GM12878 (cell line): ENCODE measurements around the gene NOD2. TPM values are rescaled to one million over a fixed set of nuclear protein-coding genes. Genes with fewer than 3 reads are reported as not detected.
A peak's percentile ranks its signal among the peaks of the same experiment; 100 is the strongest.

Experiments
- ATF2 ChIP-seq: IDR thresholded peaks from 2 replicates; pipeline ENCODE4 v1.6.1; 2012; ENCODE audit warnings: low read length, inconsistent platforms
- ATF3 ChIP-seq: IDR thresholded peaks from 2 replicates; pipeline ENCODE4 v1.6.1; 2011; ENCODE audit warnings: low read depth, mild to moderate bottlenecking, low read length, moderate library complexity, borderline replicate concordance; ENCODE audit errors: extremely low read depth
- ATF7 ChIP-seq: fragments of 450-650 bp; IDR thresholded peaks from 2 replicates; pipeline ENCODE4 v1.6.1; 2016; ENCODE audit warnings: low read depth, mild to moderate bottlenecking
- BCL11A ChIP-seq: IDR thresholded peaks from 2 replicates; pipeline ENCODE4 v1.6.1; 2011; ENCODE audit warnings: low read depth, low read length
- CEBPZ ChIP-seq: fragments of 150-350 bp; IDR thresholded peaks from 2 replicates; pipeline ENCODE4 v1.6.1; 2016; ENCODE audit warnings: low read depth, low read length
- CHD2 ChIP-seq: IDR thresholded peaks from 2 replicates; pipeline ENCODE4 v1.6.1; 2011; ENCODE audit warnings: low read depth, low read length, improper control_type of control experiment, borderline replicate concordance
- EGR1 ChIP-seq, 2 experiments: IDR thresholded peaks; 1 replicate in 1 of 2; 2 replicates in 1 of 2; pipeline ENCODE4 v1.6.1; 2011 to 2012; ENCODE audit warnings: low read depth in 2 of 2, low read length in 2 of 2, borderline replicate concordance in 1 of 2, mild to moderate bottlenecking in 1 of 2, moderate library complexity in 1 of 2
- HDGF ChIP-seq: fragments of 450-650 bp; IDR thresholded peaks from 2 replicates; pipeline ENCODE4 v1.6.1; 2016; ENCODE audit warnings: antibody characterized with exemption
- IRF3 ChIP-seq: fragments of 450-650 bp; IDR thresholded peaks from 2 replicates; pipeline ENCODE4 v1.6.1; 2014; ENCODE audit warnings: mild to moderate bottlenecking
- JUND ChIP-seq: IDR thresholded peaks from 2 replicates; pipeline ENCODE4 v1.6.1; 2012; ENCODE audit warnings: low read depth, mild to moderate bottlenecking, low read length, improper control_type of control experiment, moderate library complexity
- MAX ChIP-seq: IDR thresholded peaks from 2 replicates; pipeline ENCODE4 v1.6.1; 2012; ENCODE audit warnings: low read depth, low read length, improper control_type of control experiment
- MXI1 ChIP-seq: fragments of 150-350 bp; IDR thresholded peaks from 2 replicates; pipeline ENCODE4 v1.6.1; 2011; ENCODE audit warnings: low read depth, mild to moderate bottlenecking, inconsistent platforms, low read length, improper control_type of control experiment
- MYC ChIP-seq: IDR thresholded peaks from 2 replicates; pipeline ENCODE4 v1.6.1; 2011; ENCODE audit warnings: mild to moderate bottlenecking, low read length, moderate library complexity, inconsistent platforms; ENCODE audit not compliant: insufficient read depth, insufficient replicate concordance, insufficient read length, severe bottlenecking
- NFYB ChIP-seq: IDR thresholded peaks from 2 replicates; pipeline ENCODE4 v1.6.1; 2011; ENCODE audit warnings: low read depth, mild to moderate bottlenecking, low read length, improper control_type of control experiment, moderate library complexity; ENCODE audit not compliant: insufficient read depth
- NR2C1 ChIP-seq: fragments of 450-650 bp; IDR thresholded peaks from 2 replicates; pipeline ENCODE4 v1.6.1; 2017; ENCODE audit warnings: antibody characterized with exemption, mild to moderate bottlenecking, moderate library complexity
- POU2F2 ChIP-seq: IDR thresholded peaks from 3 replicates; pipeline ENCODE4 v1.6.1; 2011; ENCODE audit warnings: low read depth, mild to moderate bottlenecking, low read length, borderline replicate concordance
- RB1 ChIP-seq: fragments of 450-650 bp; formaldehyde crosslinking; IDR thresholded peaks from 2 replicates; pipeline ENCODE4 v1.6.1; 2017; ENCODE audit warnings: mild to moderate bottlenecking, borderline replicate concordance
- SMC3 ChIP-seq: IDR thresholded peaks from 2 replicates; pipeline ENCODE4 v1.6.1; 2011; ENCODE audit warnings: low read length, improper control_type of control experiment, borderline replicate concordance
- SRF ChIP-seq, 2 experiments: IDR thresholded peaks; 2 replicates each; pipeline ENCODE4 v1.6.1; 2011; ENCODE audit warnings: low read depth in 2 of 2, low read length in 2 of 2, mild to moderate bottlenecking in 1 of 2, moderate library complexity in 1 of 2
- STAT3 ChIP-seq: IDR thresholded peaks from 2 replicates; pipeline ENCODE4 v1.6.1; 2011; ENCODE audit warnings: low read depth, low read length, improper control_type of control experiment
- SUZ12 ChIP-seq: fragments of 200-600 bp; sonication (generic); IDR thresholded peaks from one replicate; pipeline ENCODE4 v1.6.1; 2018; ENCODE audit warnings: antibody characterized with exemption, mild to moderate bottlenecking; ENCODE audit not compliant: unreplicated experiment
- TBL1XR1 ChIP-seq: IDR thresholded peaks from 2 replicates; pipeline ENCODE4 v1.6.1; 2012; ENCODE audit warnings: low read depth, low read length, improper control_type of control experiment
- WRNIP1 ChIP-seq: IDR thresholded peaks from 2 replicates; pipeline ENCODE4 v1.6.1; 2011; ENCODE audit warnings: low read depth, low read length, improper control_type of control experiment, borderline replicate concordance
- polyA plus RNA-seq, 11 experiments: library from polyadenylated mRNA; depleted of rRNA in 4 of 11; unstranded in 6 of 11; stranded (reverse) in 5 of 11; fragments of >200 nt; fragmentation: Nextera tagmentation in 4 of 11; fragmentation: Illumina TruSeq in 1 of 11; extraction: Ambion mirVana in 4 of 11; extraction: Trizol in 1 of 11; gene quantifications; 1 replicate in 1 of 11; 2 replicates in 10 of 11; pipeline versions ENCODE4 v1.2.1 to v1.2.3, GENCODE V29; 2011 to 2016; ENCODE audit warnings: inconsistent platforms in 2 of 11, missing spikeins in 2 of 11, low read depth in 1 of 11
- total RNA-seq, 4 experiments: library from RNA; depleted of rRNA in 3 of 4; stranded (reverse); fragments of >200 nt in 3 of 4; fragmentation: Illumina TruSeq in 1 of 4; extraction: Trizol in 1 of 4; gene quantifications; 2 replicates each; pipeline versions ENCODE4 v1.2.1 to v1.2.3, GENCODE V29; 2013 to 2021

The NOD2 gene
- total and polyA plus RNA-seq, 10 of the 15 experiments (the other 5 are each of a cell fraction or from before 2014, with no cell fraction given), result 1.0 to 18.6 (median 6.7) TPM

- TF ChIP-seq CEBPZ (no peak), MAX (peak; percentile 59; the same call in 1 of the 2 replicates), JUND (no peak), NR2C1 (peak; percentile 60; the same call in 1 of the 2 replicates), ATF7 (peak; percentile 87), CHD2 (no peak; the same call in 1 of the 2 replicates), MXI1 (peak; percentile 69), ATF3 (no peak), WRNIP1 (no peak), SRF (IDR thresholded peaks at IDR 0.05; ENCODE audit: low read depth in 2 of 2, low read length in 2 of 2) (no peak), IRF3 (no peak), RB1 (no peak), EGR1 (IDR thresholded peaks at IDR 0.05; ENCODE audit: borderline replicate concordance in 1 of 2, low read depth in 2 of 2, low read length in 2 of 2) (peak in 1 of 2 experiments; percentile 85; a peak in 2 of 3 replicates), SMC3 (0 out of 2 replicates have a peak, but pooled peaks have one; percentile 11), ATF2 (peak; percentile 95), MYC (no peak), STAT3 (no peak), SUZ12 (no peak), NFYB (no peak), BCL11A (peak; percentile 75), POU2F2 (peak; percentile 71; the same call in 2 of the 3 replicates), TBL1XR1 (0 out of 2 replicates have a peak, but pooled peaks have one; percentile 33), HDGF (peak; percentile 79; the same call in 1 of the 2 replicates)
Observed at GRCh38 chr16:50735629-50736122, 42.3 kb downstream of the NOD2 start (continued).
